Kasumi-1 (cell line): ENCODE data around the gene NLRX1.
"Not testable (repeated sequence)": the region's sequence is repeated elsewhere in the genome, so short reads cannot be mapped to it uniquely, and the experiment has no call there.

Experiments used
- DNase-seq, 2 experiments: peaks; one replicate each; lab custom pipeline; 2025; lab: John Stamatoyannopoulos, UW

Gene NLRX1

DNA sequence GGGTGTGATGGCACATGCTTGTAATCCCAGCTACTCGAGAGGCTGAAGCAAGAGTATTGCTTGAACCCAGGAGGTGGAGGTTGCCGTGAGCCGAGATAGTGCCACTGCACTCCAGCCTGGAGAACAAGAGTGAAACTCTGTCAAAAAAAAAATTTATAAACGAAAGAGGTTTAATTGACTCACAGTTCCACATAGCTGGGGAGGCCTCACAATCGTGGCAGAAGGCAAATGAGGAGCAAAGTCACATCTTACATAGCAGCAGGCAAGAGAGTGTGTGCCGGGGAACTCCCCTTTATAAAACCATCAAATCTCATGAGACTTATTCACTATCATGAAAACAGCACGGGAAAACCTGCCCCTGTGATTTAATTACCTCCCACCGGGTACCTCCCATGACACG is 15.9 kb downstream of the NLRX1 start:
- not testable (repeated sequence) for DNase-seq

- no peak for DNase-seq
Measured at GRCh38 chr11:119185981-119186634, 17.6 kb downstream of the NLRX1 start.

DNA sequence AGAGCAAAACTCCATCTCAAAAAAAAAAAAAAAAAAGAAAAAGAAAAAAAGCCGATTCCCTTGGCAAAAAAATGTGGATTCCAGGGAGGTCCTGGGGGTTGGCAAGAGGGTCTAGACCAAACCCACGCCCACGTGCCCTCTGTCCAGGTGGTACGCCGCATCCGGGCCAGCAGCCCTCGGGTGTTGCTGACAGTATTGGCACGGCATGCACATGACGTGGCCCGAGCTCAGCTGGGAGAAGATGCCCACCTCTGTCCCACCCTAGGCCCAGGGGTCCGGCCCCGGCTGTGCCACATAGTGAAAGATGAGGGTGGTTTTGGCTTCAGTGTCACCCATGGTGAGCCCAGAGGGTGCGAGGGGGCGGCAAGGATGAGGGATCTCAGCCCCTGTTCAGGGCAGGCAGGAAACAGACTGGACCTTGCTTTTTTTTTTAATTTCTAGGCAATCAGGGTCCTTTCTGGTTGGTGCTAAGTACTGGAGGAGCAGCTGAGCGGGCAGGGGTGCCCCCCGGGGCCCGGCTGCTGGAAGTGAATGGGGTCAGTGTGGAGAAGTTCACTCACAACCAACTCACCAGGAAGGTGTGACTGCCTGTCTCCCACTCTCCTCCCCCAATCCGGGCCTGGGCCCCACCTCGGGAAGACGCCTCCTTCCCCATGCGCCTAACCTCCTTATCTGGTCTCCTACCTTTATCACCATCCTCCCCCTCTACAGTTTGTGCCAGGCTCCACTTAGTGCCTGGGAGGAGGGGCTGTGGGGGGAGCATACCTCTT is 18.8 kb downstream of the NLRX1 start:
- no peak for DNase-seq

DNA sequence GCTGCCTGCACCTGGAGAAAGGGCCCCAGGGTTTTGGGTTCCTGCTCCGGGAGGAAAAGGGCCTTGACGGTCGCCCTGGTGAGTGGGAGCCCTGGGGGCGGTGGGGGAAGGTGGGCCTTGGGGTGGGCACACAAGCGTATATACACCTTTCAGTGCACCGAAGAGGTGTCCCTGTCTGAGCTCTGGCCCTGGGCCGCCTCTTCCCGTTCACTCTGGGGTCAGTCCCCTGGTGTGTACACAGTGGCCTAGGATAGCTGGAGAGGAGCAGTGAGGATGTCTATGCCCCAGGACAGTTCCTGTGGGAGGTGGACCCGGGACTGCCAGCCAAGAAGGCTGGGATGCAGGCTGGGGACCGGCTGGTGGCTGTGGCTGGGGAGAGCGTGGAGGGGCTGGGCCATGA is 19.5 kb downstream of the NLRX1 start:
- no peak for DNase-seq

- DNase-seq, result no peak
Measured at GRCh38 chr11:119188887-119189286, 20.4 kb downstream of the NLRX1 start.

DNA sequence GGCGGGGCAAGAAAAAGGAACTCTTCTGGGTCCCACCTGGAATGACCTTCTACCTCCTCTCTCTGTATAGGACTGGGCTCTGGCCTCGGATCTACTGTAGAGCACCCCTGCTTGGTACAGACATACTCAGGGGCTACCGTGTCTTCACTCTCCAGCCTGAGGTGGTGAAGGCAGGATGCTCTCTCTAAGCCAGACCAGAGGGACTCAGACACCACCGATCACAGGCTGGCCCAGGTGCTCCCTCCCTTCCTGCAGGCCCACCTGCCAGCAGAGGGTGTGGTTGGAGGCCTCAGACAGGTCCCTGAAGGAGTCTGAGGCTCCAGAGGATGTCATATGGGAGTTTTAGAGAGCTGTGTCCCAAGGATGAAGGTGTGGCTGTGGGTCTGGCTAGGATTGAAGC is 20.9 kb downstream of the NLRX1 start:
- DNase-seq, result no peak

GRCh38 chr11:119190531-119190930 is 22.0 kb downstream of the NLRX1 start:
- no peak for DNase-seq

GRCh38 chr11:119191265-119191664 is 22.7 kb downstream of the NLRX1 start:
- DNase-seq, result not testable (repeated sequence)

DNA sequence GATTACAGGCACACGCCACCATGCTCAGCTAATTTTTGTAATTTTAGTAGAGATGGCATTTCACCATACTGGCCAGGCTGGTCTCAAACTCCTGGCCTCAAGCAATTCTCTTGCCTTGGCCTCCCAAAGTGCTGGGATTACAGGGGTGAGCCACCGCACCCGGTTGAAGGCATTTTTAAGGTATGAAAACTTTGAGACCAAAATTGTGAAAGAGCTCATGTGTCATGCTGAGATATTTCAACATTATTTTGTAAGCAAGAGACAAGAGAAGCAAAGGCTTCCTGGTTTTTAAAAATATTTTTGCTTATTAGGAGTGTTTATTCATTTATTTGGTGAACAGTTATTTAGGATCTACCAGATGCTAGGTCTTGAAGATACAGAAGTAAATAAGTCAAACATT is 23.6 kb downstream of the NLRX1 start:
- no peak for DNase-seq

GRCh38 chr11:119193001-119193400 is 24.5 kb downstream of the NLRX1 start:
- no peak for DNase-seq

GRCh38 chr11:119193626-119194025 is 25.1 kb downstream of the NLRX1 start:
- DNase-seq, result no peak

GRCh38 chr11:119194811-119195440 is 26.4 kb downstream of the NLRX1 start:
- DNase-seq, result no peak

GRCh38 chr11:119195680-119196079 is 27.2 kb downstream of the NLRX1 start:
- DNase-seq, result no peak

DNA sequence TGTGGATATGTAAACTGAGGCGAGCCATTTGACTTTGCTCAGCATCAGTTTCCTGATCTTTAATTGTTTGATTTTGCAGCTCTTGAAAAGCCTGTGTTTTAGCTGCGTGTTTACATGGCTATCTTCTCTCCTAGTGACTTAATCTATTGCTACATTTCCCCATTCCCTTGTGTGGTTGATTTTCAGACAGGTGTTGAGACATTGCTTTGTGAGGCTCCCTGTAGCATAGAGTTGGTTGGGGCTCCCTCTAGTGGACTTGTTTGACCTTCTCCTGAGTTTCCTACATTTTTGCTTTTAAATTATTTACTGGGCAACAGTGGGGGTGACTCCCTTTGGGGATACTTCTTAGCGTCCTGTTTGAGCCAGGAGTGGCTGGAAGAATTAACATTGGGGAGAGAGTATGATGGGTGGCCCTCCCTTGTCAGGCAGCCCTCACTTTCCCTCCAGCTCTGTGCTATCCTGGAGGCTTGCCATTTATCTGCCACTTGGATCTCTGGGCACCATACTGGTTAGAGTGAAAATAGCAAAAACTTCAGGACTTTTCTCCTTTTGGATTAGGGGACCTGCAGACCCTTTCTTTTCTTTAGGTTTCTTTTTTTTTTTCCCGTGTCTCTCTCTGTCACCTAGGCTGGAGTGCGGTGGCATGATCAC is 28.4 kb downstream of the NLRX1 start:
- DNase-seq, result peak; percentile 89 to 95

DNA sequence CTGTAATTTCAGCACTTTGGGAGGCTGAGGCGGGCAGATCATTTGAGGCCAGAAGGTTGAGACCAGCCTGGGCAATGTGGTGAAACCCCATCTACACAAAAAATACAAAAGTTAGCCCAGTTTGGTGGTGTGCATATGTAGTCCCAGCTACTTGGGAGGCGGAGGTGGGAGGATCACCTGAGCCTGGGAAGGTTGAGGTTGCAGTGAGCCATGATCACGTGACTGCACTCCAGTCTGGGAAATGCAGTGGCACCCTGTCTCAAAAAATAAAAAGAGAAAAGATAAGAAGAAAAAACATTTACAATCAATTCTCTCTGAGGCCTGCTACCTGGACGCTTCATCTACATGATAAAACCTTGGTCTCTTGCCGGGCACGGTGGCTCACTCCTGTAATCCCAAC is 30.4 kb downstream of the NLRX1 start:
- DNase-seq, result no peak

- not testable (repeated sequence) for DNase-seq
Measured at GRCh38 chr11:119201236-119201635, 32.7 kb downstream of the NLRX1 start.

- DNase-seq, result no peak
Measured at GRCh38 chr11:119202554-119202953, 34.0 kb downstream of the NLRX1 start.

- no peak for DNase-seq
Measured at GRCh38 chr11:119204066-119204465, 35.5 kb downstream of the NLRX1 start.

DNA sequence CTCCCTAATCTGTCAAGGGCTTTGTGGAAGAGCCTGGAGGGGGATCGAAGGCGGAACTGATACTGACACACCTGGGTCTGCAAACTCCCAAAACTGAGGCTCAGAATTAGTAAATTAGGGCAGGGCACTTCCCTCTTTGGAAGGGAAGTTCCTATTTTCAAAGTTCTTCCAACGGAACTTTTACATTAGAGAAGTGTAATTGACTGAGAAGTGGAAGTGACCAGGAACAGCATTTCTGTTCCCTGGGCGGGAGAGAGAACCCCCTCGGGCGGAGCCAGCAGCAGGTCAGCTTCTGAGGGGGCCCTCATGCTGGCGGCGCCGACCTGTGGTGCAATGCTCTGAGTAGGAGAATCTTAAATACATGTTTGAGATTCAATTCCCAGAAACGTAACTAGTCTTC is 36.6 kb downstream of the NLRX1 start:
- DNase-seq, result peak; percentile 20 to 29

GRCh38 chr11:119205574-119206510 is 37.3 kb downstream of the NLRX1 start, which contains the start of gene CBL:
CBL (plus strand) TSS chr11:119206339; CDS start chr11:119206418, 79 bp downstream.
- DNase-seq, result peak; percentile 82 to 83
